GM19193 (cell line): ENCODE data around the gene FGFR2.

Source experiments
- POLR2A ChIP-seq: IDR thresholded peaks from 4 replicates; pipeline ENCODE4 v1.6.1; 2011; ENCODE audit not compliant: insufficient read depth, insufficient read length; ENCODE audit errors: extremely low read depth

Gene FGFR2

GRCh38 chr10:121596689-121597503 lies 1.3 kb downstream of the FGFR2 start:
- no peak for TF ChIP-seq POLR2A

- no peak for TF ChIP-seq POLR2A
Observed at GRCh38 chr10:121595806-121596688, 2.2 kb downstream of the FGFR2 start.

GRCh38 chr10:121595351-121595805 lies 2.9 kb downstream of the FGFR2 start:
- TF ChIP-seq POLR2A, result no peak

GRCh38 chr10:121594623-121595350 lies 3.5 kb downstream of the FGFR2 start:
- TF ChIP-seq POLR2A, result no peak

- TF ChIP-seq POLR2A, result no peak
Observed at GRCh38 chr10:121594076-121594475, 4.2 kb downstream of the FGFR2 start.

- no peak for TF ChIP-seq POLR2A
Observed at GRCh38 chr10:121593281-121594075, 4.8 kb downstream of the FGFR2 start.

GRCh38 chr10:121592155-121592890 lies 5.9 kb downstream of the FGFR2 start:
- no peak for TF ChIP-seq POLR2A

GRCh38 chr10:121591186-121591585 lies 7.1 kb downstream of the FGFR2 start:
- no peak for TF ChIP-seq POLR2A

- TF ChIP-seq POLR2A, result no peak
Observed at GRCh38 chr10:121590772-121591171, 7.5 kb downstream of the FGFR2 start.

- TF ChIP-seq POLR2A, result no peak
Observed at GRCh38 chr10:121589553-121589952, 8.7 kb downstream of the FGFR2 start.

GRCh38 chr10:121583857-121584256 lies 14.4 kb downstream of the FGFR2 start:
- TF ChIP-seq POLR2A, result no peak

- no peak for TF ChIP-seq POLR2A
Observed at GRCh38 chr10:121583258-121583657, 15.0 kb downstream of the FGFR2 start.

GRCh38 chr10:121580276-121581116 lies 17.7 kb downstream of the FGFR2 start:
- no peak for TF ChIP-seq POLR2A
